ENCODE results near the gene ACAN.

Gene ACAN

GRCh38 chr15:88877415-88877814 is 74.2 kb downstream of the ACAN start:
- H3K36me3 ChIP-seq (ENCODE audit: control insufficient read depth, insufficient read depth, low read length), result peaks cover 37% of the 10 kb centered on the region
- no peak overlapping the region for H3K9ac ChIP-seq (ENCODE audit: low read depth, low read length)

GRCh38 chr15:88877906-88878305 is 74.7 kb downstream of the ACAN start:
- Histone ChIP-seq H3K9me3 (ENCODE audit: control insufficient read depth, insufficient read depth, low read length) (no peaks in the 10 kb centered on the region), H3K27ac (ENCODE audit: low read depth, low read length) (no peak overlapping the region), H3K9ac (ENCODE audit: low read depth, low read length) (no peak overlapping the region), H3K27me3 (ENCODE audit: control insufficient read depth, insufficient read depth, low read length) (no peaks in the 10 kb centered on the region), H3K4me1 (ENCODE audit: control insufficient read depth, insufficient read depth, low read length) (no peaks in the 10 kb centered on the region), H3K36me3 (ENCODE audit: control insufficient read depth, insufficient read depth, low read length) (peaks cover 37% of the 10 kb centered on the region), H3K4me3 (ENCODE audit: low read depth, low read length) (no peak overlapping the region)

More at GRCh38 chr15:88877415-88877814, 74.2 kb downstream of the ACAN start:
- no peaks in the 10 kb centered on the region for H3K4me1 ChIP-seq (ENCODE audit: control insufficient read depth, insufficient read depth, low read length)
- no peaks in the 10 kb centered on the region for H3K27me3 ChIP-seq (ENCODE audit: control insufficient read depth, insufficient read depth, low read length)
- H3K27ac ChIP-seq (ENCODE audit: low read depth, low read length), result no peak overlapping the region
- H3K9me3 ChIP-seq (ENCODE audit: control insufficient read depth, insufficient read depth, low read length), result no peaks in the 10 kb centered on the region
- no peak overlapping the region for H3K4me3 ChIP-seq (ENCODE audit: low read depth, low read length)

- Histone ChIP-seq H3K4me1 (ENCODE audit: control insufficient read depth, insufficient read depth, low read length) (no peaks in the 10 kb centered on the region), H3K27me3 (ENCODE audit: control insufficient read depth, insufficient read depth, low read length) (no peaks in the 10 kb centered on the region), H3K4me3 (ENCODE audit: low read depth, low read length) (no peak overlapping the region), H3K9ac (ENCODE audit: low read depth, low read length) (no peak overlapping the region), H3K36me3 (ENCODE audit: control insufficient read depth, insufficient read depth, low read length) (peaks cover 37% of the 10 kb centered on the region), H3K9me3 (ENCODE audit: control insufficient read depth, insufficient read depth, low read length) (no peaks in the 10 kb centered on the region), H3K27ac (ENCODE audit: low read depth, low read length) (no peak overlapping the region)
Measured at GRCh38 chr15:88878720-88879184, 75.5 kb downstream of the ACAN start.

GRCh38 chr15:88880944-88881740 is 77.9 kb downstream of the ACAN start:
- Histone ChIP-seq H3K27me3 (ENCODE audit: control insufficient read depth, insufficient read depth, low read length) (no peaks in the 10 kb centered on the region), H3K36me3 (ENCODE audit: control insufficient read depth, insufficient read depth, low read length) (peaks cover 36% of the 10 kb centered on the region), H3K9me3 (ENCODE audit: control insufficient read depth, insufficient read depth, low read length) (no peaks in the 10 kb centered on the region), H3K4me1 (ENCODE audit: control insufficient read depth, insufficient read depth, low read length) (peaks cover 4% of the 10 kb centered on the region), H3K4me3 (ENCODE audit: low read depth, low read length) (no peak overlapping the region), H3K9ac (ENCODE audit: low read depth, low read length) (no peak overlapping the region), H3K27ac (ENCODE audit: low read depth, low read length) (no peak overlapping the region)

GRCh38 chr15:88881775-88882174 is 78.5 kb downstream of the ACAN start:
- H3K36me3 ChIP-seq (ENCODE audit: control insufficient read depth, insufficient read depth, low read length), result peaks cover 32% of the 10 kb centered on the region
- H3K4me1 ChIP-seq (ENCODE audit: control insufficient read depth, insufficient read depth, low read length), result peaks cover 4% of the 10 kb centered on the region
- H3K27ac ChIP-seq (ENCODE audit: low read depth, low read length), result no peak overlapping the region
- H3K9ac ChIP-seq (ENCODE audit: low read depth, low read length), result no peak overlapping the region
- H3K4me3 ChIP-seq (ENCODE audit: low read depth, low read length), result no peak overlapping the region
- H3K27me3 ChIP-seq (ENCODE audit: control insufficient read depth, insufficient read depth, low read length), result no peaks in the 10 kb centered on the region
- H3K9me3 ChIP-seq (ENCODE audit: control insufficient read depth, insufficient read depth, low read length), result no peaks in the 10 kb centered on the region

- H3K9ac ChIP-seq (ENCODE audit: low read depth, low read length), result no peak overlapping the region
- H3K9me3 ChIP-seq (ENCODE audit: control insufficient read depth, insufficient read depth, low read length), result no peaks in the 10 kb centered on the region
- peaks cover 34% of the 10 kb centered on the region for H3K36me3 ChIP-seq (ENCODE audit: control insufficient read depth, insufficient read depth, low read length)
- peaks cover 4% of the 10 kb centered on the region for H3K4me1 ChIP-seq (ENCODE audit: control insufficient read depth, insufficient read depth, low read length)
- H3K4me3 ChIP-seq (ENCODE audit: low read depth, low read length), result no peak overlapping the region
- H3K27me3 ChIP-seq (ENCODE audit: control insufficient read depth, insufficient read depth, low read length), result no peaks in the 10 kb centered on the region
- no peak overlapping the region for H3K27ac ChIP-seq (ENCODE audit: low read depth, low read length)
Measured at GRCh38 chr15:88882785-88883184, 79.5 kb downstream of the ACAN start.

GRCh38 chr15:88887068-88887580 is 83.9 kb downstream of the ACAN start:
- Histone ChIP-seq H3K9ac (ENCODE audit: low read depth, low read length) (no peak overlapping the region), H3K27ac (ENCODE audit: low read depth, low read length) (no peak overlapping the region), H3K4me1 (ENCODE audit: control insufficient read depth, insufficient read depth, low read length) (peaks cover 4% of the 10 kb centered on the region), H3K27me3 (ENCODE audit: control insufficient read depth, insufficient read depth, low read length) (no peaks in the 10 kb centered on the region), H3K36me3 (ENCODE audit: control insufficient read depth, insufficient read depth, low read length) (peaks cover 10% of the 10 kb centered on the region; the same call in 1 of the 2 replicates), H3K4me3 (ENCODE audit: low read depth, low read length) (no peak overlapping the region), H3K9me3 (ENCODE audit: control insufficient read depth, insufficient read depth, low read length) (no peaks in the 10 kb centered on the region)

GRCh38 chr15:88888719-88889118 is 85.5 kb downstream of the ACAN start:
- Histone ChIP-seq H3K36me3 (ENCODE audit: control insufficient read depth, insufficient read depth, low read length) (peaks cover 14% of the 10 kb centered on the region), H3K27me3 (ENCODE audit: control insufficient read depth, insufficient read depth, low read length) (no peaks in the 10 kb centered on the region), H3K4me1 (ENCODE audit: control insufficient read depth, insufficient read depth, low read length) (peaks cover 4% of the 10 kb centered on the region), H3K9me3 (ENCODE audit: control insufficient read depth, insufficient read depth, low read length) (no peaks in the 10 kb centered on the region), H3K27ac (ENCODE audit: low read depth, low read length) (no peak overlapping the region), H3K4me3 (ENCODE audit: low read depth, low read length) (no peak overlapping the region), H3K9ac (ENCODE audit: low read depth, low read length) (no peak overlapping the region)

GRCh38 chr15:88890495-88890894 is 87.3 kb downstream of the ACAN start:
- Histone ChIP-seq H3K9ac (ENCODE audit: low read depth, low read length) (no peak overlapping the region), H3K9me3 (ENCODE audit: control insufficient read depth, insufficient read depth, low read length) (no peaks in the 10 kb centered on the region), H3K36me3 (ENCODE audit: control insufficient read depth, insufficient read depth, low read length) (peaks cover 14% of the 10 kb centered on the region), H3K4me1 (ENCODE audit: control insufficient read depth, insufficient read depth, low read length) (peaks cover 2% of the 10 kb centered on the region; the same call in 1 of the 2 replicates), H3K27ac (ENCODE audit: low read depth, low read length) (no peak overlapping the region), H3K4me3 (ENCODE audit: low read depth, low read length) (no peak overlapping the region), H3K27me3 (ENCODE audit: control insufficient read depth, insufficient read depth, low read length) (peaks cover 12% of the 10 kb centered on the region)

GRCh38 chr15:88891540-88892254 is 88.5 kb downstream of the ACAN start:
- Histone ChIP-seq H3K4me3 (ENCODE audit: low read depth, low read length) (no peak overlapping the region), H3K9ac (ENCODE audit: low read depth, low read length) (no peak overlapping the region), H3K27me3 (ENCODE audit: control insufficient read depth, insufficient read depth, low read length) (peaks cover 15% of the 10 kb centered on the region), H3K9me3 (ENCODE audit: control insufficient read depth, insufficient read depth, low read length) (no peaks in the 10 kb centered on the region), H3K27ac (ENCODE audit: low read depth, low read length) (no peak overlapping the region), H3K4me1 (ENCODE audit: control insufficient read depth, insufficient read depth, low read length) (peaks cover 9% of the 10 kb centered on the region), H3K36me3 (ENCODE audit: control insufficient read depth, insufficient read depth, low read length) (peaks cover 13% of the 10 kb centered on the region)

- peaks cover 27% of the 10 kb centered on the region for H3K4me1 ChIP-seq (ENCODE audit: control insufficient read depth, insufficient read depth, low read length)
- no peaks in the 10 kb centered on the region for H3K9me3 ChIP-seq (ENCODE audit: control insufficient read depth, insufficient read depth, low read length)
- peaks cover 15% of the 10 kb centered on the region for H3K27me3 ChIP-seq (ENCODE audit: control insufficient read depth, insufficient read depth, low read length)
- H3K27ac ChIP-seq (ENCODE audit: low read depth, low read length), result no peak overlapping the region
- peaks cover 17% of the 10 kb centered on the region for H3K36me3 ChIP-seq (ENCODE audit: control insufficient read depth, insufficient read depth, low read length)
- H3K4me3 ChIP-seq (ENCODE audit: low read depth, low read length), result peak overlapping the region; percentile 70
- 0 out of 2 replicates have a peak overlapping the region, but pooled peaks have one; percentile 17 for H3K9ac ChIP-seq (ENCODE audit: low read depth, low read length)
Measured at GRCh38 chr15:88894348-88894818, 91.1 kb downstream of the ACAN start.

Measured in HUES48 (cell line).